Measurements from ENCODE around the gene SIRT6.
"Not testable (repeated sequence)": the region's sequence is repeated elsewhere in the genome, so short reads cannot be mapped to it uniquely, and the experiment has no call there.

The SIRT6 gene

GRCh38 chr19:4129050-4129449 lies 53.3 kb downstream of the SIRT6 start:
- DNase-seq: not testable (repeated sequence)

GRCh38 chr19:4127322-4127721 lies 55.0 kb downstream of the SIRT6 start:
- DNase-seq: not testable (repeated sequence)

- no peak for DNase-seq
These were observed 57.7 kb downstream of the SIRT6 start for GRCh38 chr19:4124638-4125037.

Data from NCI-H1436 (cell line).